ENCODE measurements around the gene AOPEP.

DNA sequence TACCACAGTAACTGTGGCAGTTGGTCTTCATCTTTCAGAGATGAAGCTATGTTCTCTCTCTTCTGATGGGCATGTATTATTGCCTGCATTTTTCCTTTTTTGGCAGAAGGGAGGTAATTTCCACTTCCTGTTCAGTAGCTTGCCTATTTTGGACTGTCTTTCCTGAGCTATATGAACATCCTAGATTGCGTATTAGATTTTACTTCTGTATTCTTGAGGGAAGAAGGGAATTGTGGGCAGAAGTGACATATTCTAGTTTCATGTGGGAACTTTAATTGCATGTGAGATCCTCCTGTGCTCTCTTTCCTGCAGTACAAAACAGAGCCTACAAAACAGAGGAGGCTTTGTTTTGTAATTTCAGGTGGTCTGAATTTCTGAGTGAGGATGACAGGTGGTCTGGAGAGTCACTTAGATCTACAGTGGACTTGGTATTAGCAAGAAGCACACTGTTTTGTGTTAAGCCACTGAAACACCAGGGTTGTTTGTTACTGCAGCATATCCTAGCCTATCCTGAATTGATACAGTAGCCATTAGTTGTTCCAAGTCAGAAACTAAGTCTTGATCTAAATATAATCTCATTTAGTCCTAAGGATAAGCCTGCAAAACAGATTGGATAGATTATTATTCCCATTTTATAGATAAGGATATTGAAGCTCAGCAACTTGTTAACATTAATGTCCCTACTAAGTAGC, 68.1 kb downstream of the AOPEP start:
- TF ChIP-seq, protein P1, sequence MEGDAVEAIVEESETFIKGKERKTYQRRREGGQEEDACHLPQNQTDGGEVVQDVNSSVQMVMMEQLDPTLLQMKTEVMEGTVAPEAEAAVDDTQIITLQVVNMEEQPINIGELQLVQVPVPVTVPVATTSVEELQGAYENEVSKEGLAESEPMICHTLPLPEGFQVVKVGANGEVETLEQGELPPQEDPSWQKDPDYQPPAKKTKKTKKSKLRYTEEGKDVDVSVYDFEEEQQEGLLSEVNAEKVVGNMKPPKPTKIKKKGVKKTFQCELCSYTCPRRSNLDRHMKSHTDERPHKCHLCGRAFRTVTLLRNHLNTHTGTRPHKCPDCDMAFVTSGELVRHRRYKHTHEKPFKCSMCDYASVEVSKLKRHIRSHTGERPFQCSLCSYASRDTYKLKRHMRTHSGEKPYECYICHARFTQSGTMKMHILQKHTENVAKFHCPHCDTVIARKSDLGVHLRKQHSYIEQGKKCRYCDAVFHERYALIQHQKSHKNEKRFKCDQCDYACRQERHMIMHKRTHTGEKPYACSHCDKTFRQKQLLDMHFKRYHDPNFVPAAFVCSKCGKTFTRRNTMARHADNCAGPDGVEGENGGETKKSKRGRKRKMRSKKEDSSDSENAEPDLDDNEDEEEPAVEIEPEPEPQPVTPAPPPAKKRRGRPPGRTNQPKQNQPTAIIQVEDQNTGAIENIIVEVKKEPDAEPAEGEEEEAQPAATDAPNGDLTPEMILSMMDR (IDR thresholded peaks at IDR 0.05) = no peak
- no peak for TF ChIP-seq POLR2A (IDR thresholded peaks at IDR 0.05)

All from thyroid gland (tissue), 4 donors.